Thoracic aorta (tissue), 2 donors: ENCODE results near the gene HSBP1L1. TPM values are rescaled to one million over a fixed set of nuclear protein-coding genes. Genes with fewer than 3 reads are reported as not detected.

Source experiments
- ATAC-seq: fragments of 150-250 bp; one replicate; pipeline ENCODE4 v1.8.0; 2017; ENCODE audit warnings: low read depth; ENCODE audit not compliant: insufficient number of reproducible peaks, low FRiP score
- DNase-seq: peaks from one replicate; pipeline ENCODE4 v3.0.0-alpha.2; 2020; ENCODE audit warnings: low spot score
- H3K27ac ChIP-seq, 2 donors: fragments of 200-600 bp; sonication (generic); 1 replicate in 1 of 2; 2 replicates in 1 of 2; pipeline ENCODE4 v1.5.1; 2016; ENCODE audit warnings: mild to moderate bottlenecking in 2 of 2, moderate library complexity in 2 of 2
- H3K27me3 ChIP-seq: fragments of 200-600 bp; sonication (generic); replicated peaks from 2 replicates; pipeline ENCODE4 v1.6.0; 2016; ENCODE audit warnings: mild to moderate bottlenecking; ENCODE audit not compliant: insufficient read depth
- H3K36me3 ChIP-seq: fragments of 200-600 bp; sonication (generic); one replicate; pipeline ENCODE4 v1.5.1; 2016
- H3K4me1 ChIP-seq, 2 donors: fragments of 200-600 bp; sonication (generic); 1 replicate in 1 of 2; 2 replicates in 1 of 2; pipeline versions ENCODE4 v1.5.1 to v1.6.0; 2016; ENCODE audit warnings: low read depth in 2 of 2, mild to moderate bottlenecking in 1 of 2; ENCODE audit not compliant: control insufficient read depth in 1 of 2
- H3K4me3 ChIP-seq: fragments of 200-600 bp; sonication (generic); 2 replicates; pipeline ENCODE4 v1.5.1; 2016; ENCODE audit warnings: mild to moderate bottlenecking
- H3K9me3 ChIP-seq: fragments of 200-600 bp; sonication (generic); 2 replicates; pipeline ENCODE4 v1.5.1; 2016
- total RNA-seq, 2 donors: library from RNA; depleted of rRNA; stranded (reverse); fragments of >200 nt; gene quantifications; one replicate each; pipeline versions ENCODE4 v1.1.0 to v1.2.3, GENCODE V29; 2016
- TF ChIP-seq, protein P1 (sequence below): fragments of 200-600 bp; sonication (generic); IDR thresholded peaks from one replicate; pipeline ENCODE4 v1.5.1; 2019; ENCODE audit warnings: antibody characterized with exemption

The HSBP1L1 gene
- total RNA-seq, 2 donors from 2014 or later: 8.5 to 11.6 TPM

DNA sequence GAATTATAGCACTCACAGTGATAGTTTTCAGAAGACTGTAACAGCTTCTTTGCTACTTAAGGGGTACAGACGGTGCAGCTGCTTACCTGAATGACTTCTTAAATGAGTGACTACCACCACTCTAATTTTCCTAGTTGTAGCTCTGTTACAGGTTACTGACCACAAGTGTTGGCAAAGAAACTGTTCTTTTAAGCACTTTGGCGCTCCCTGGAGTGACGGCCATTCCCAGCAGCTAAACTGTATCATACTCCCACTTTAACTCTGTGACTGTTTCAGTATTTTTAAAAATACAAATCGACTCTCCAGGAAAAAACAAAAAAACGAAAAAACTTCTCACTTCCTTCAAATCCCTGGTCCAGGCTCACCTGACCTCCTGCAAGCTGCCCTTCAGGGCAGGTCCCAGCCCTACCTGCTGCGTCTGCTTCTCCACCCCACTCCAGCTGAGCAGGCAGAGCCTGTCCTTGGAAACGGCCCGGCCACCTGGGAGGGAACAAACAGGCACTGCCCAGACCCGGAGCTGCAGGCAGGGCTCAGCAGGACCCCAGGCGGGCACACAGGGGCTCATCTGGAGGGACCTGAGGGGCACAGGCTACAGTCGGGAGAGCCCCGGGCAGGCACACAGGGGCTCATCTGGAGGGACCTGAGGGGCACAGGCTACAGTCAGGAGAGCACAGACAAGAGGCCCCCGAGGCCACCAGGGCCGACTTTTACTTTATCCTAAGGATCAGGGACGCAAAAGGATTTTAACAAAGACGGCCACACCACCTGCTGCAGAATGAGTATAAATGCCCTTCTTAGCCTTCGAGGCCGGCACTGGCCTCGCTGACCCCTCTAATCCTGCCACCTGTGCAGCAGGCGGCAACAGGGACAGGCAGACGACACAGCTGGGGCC is 37.5 kb upstream of the HSBP1L1 start:
- Histone ChIP-seq H3K36me3 (peaks cover 10% of the 10 kb centered on the region), H3K9me3 (peaks cover 23% of the 10 kb centered on the region), H3K4me3 (no peak overlapping the region), H3K4me1 (peaks cover 0 to 6% of the 10 kb centered on the region in 2 donors), H3K27ac (no peak overlapping the region), H3K27me3 (no peaks in the 10 kb centered on the region)
- DNase-seq (peak; percentile 1), ATAC-seq (no peak)
- TF ChIP-seq, protein P1, sequence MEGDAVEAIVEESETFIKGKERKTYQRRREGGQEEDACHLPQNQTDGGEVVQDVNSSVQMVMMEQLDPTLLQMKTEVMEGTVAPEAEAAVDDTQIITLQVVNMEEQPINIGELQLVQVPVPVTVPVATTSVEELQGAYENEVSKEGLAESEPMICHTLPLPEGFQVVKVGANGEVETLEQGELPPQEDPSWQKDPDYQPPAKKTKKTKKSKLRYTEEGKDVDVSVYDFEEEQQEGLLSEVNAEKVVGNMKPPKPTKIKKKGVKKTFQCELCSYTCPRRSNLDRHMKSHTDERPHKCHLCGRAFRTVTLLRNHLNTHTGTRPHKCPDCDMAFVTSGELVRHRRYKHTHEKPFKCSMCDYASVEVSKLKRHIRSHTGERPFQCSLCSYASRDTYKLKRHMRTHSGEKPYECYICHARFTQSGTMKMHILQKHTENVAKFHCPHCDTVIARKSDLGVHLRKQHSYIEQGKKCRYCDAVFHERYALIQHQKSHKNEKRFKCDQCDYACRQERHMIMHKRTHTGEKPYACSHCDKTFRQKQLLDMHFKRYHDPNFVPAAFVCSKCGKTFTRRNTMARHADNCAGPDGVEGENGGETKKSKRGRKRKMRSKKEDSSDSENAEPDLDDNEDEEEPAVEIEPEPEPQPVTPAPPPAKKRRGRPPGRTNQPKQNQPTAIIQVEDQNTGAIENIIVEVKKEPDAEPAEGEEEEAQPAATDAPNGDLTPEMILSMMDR: no peak

DNA sequence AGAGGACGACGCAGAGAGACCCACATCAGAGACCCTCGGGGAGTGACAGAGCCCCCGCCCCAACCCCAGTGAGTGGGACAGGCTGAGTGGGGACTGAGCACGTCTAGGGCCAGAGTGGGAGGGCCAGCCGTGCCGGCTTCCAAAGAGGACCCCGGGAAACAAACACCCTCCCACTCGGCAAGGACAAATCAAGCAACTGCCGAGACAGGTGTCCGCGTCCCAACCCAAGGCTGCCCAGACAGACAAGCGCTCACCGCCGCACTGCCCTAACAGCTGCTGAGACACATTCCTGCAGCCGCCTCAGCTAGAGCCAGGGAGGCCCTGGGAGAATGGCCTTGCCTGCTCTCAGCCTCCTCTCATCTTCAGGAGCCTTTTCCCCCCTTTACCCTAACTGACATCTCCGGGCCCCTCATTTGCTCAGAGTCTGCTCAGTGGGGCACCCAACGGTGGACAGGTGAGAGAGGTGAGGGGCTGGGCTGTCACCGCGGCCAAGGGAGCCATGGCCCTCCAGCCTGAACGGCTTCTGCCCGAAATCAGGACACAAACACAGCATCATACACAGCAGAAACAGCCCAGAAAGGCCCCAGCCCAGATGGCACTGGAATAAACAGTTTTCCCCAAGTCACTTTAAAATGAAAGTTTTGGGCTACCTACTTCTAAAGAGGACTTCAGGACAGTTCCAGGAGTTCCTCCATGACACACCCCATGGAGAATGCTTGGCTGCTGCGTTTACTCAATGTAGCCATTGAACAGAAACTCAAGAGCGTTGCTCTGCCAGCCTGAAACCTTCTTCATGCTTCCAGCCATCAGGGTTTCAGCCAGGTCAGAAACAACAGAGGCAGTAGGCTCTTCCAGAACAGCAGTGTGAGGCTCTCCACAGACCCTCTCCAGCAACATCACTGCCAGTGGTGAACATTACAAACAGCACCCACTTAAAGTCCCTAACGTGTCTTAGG is 36.6 kb upstream of the HSBP1L1 start:
- peaks cover 0 to 6% of the 10 kb centered on the region in 2 donors for H3K4me1 ChIP-seq
- ATAC-seq (no peak), DNase-seq (no peak)
- no peak overlapping the region for H3K4me3 ChIP-seq
- peaks cover 10% of the 10 kb centered on the region for H3K36me3 ChIP-seq
- TF ChIP-seq, protein P1: no peak
- no peaks in the 10 kb centered on the region for H3K27me3 ChIP-seq
- H3K9me3 ChIP-seq: peaks cover 24% of the 10 kb centered on the region
- H3K27ac ChIP-seq: no peak overlapping the region

DNA sequence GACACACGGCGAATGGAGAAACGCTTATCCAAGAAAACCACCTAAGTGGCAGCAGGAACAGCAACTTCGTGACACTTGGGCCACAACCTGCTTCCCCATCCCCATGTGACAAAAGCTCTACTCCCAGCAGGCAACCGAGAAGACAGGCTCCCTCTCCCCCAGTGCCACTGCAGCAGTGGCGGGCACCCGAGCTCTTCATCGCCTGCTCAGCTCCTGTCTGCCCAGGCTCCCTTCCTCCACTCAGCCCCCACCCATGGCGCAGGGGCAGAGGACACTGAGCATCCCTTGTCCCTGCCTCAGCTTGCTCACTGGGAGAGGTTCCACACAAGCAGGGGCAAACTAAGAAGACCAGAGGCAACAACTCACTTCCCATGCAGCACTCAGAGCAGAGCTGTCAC is 35.9 kb upstream of the HSBP1L1 start:
- DNase-seq: no peak
- no peak for ATAC-seq
- peaks cover 10% of the 10 kb centered on the region for H3K36me3 ChIP-seq

DNA sequence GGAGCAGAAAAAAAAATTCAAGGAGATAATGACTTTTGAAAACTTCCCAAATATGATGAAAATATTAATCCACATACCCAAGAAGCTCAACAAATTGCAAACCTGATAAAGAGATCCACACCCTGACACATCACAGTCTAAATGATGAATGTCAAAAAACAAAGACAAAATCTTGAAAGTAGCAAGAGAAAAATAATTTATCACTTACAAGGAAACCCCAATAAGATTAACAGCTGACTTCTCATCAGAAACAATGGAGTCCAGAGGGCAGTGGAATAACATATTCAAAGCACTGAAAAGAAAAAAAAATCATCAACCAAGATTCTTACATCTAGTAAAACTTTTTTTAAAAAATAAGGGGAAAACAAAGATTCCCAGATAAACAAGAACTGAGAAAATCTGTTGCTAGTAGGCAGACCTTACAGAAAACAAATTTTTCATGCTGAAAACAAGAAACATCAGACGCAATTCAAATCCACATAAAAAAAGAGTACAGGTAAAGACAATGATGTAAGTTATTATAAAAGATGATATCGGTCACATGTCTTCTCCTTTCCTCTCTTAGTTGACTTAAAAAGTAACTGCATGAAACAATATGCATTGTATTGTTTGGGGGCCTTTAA is 34.3 kb upstream of the HSBP1L1 start:
- no peak for ATAC-seq
- H3K4me1 ChIP-seq: peaks cover 0 to under 1% of the 10 kb centered on the region in 2 donors
- no peak overlapping the region for H3K27ac ChIP-seq
- no peak overlapping the region for H3K4me3 ChIP-seq
- peaks cover 10% of the 10 kb centered on the region for H3K36me3 ChIP-seq
- peaks cover 28% of the 10 kb centered on the region for H3K9me3 ChIP-seq
- no peaks in the 10 kb centered on the region for H3K27me3 ChIP-seq
- TF ChIP-seq, protein P1: no peak
- no peak for DNase-seq

More for the DNA sequence above, 35.9 kb upstream of the HSBP1L1 start:
- Histone ChIP-seq H3K27ac (no peak overlapping the region), H3K9me3 (peaks cover 28% of the 10 kb centered on the region), H3K4me3 (no peak overlapping the region), H3K27me3 (no peaks in the 10 kb centered on the region), H3K4me1 (peaks cover 0 to 6% of the 10 kb centered on the region in 2 donors)
- TF ChIP-seq, protein P1: no peak
